SK-N-SH (cell line): ENCODE data around the gene SPTA1. TPM values are rescaled to one million over a fixed set of nuclear protein-coding genes. Genes with fewer than 3 reads are reported as not detected.

Experiments used
- CTCF ChIA-PET: fragments of 300-600, 350-600 bp; formaldehyde crosslinking; extraction: SDS; loops from one replicate; lab custom pipeline; 2021; lab: Yijun Ruan, JAX
- POLR2A ChIA-PET: fragments of 350-600 bp; sonication (Branson Sonifier 250); formaldehyde crosslinking; extraction: SDS; loops from one replicate; lab custom pipeline; 2020; ENCODE audit warnings: antibody characterized with exemption, inconsistent platforms; lab: Yijun Ruan, JAX
- DNase-seq: peaks from one replicate; pipeline ENCODE4 v3.0.0; 2012
- H2AFZ ChIP-seq: fragments of 200-600 bp; sonication (generic); 2 replicates; pipeline ENCODE4 v1.8.1; 2016; ENCODE audit warnings: antibody characterized with exemption, mild to moderate bottlenecking, low read depth
- H3F3A ChIP-seq: fragments of 200-600 bp; sonication (generic); replicated peaks from 2 replicates; pipeline ENCODE3; 2016; ENCODE audit warnings: antibody characterized with exemption, mild to moderate bottlenecking; ENCODE audit not compliant: insufficient read depth
- H3K27ac ChIP-seq, 2 experiments: fragments of 200-500 bp in 1 of 2; fragments of 200-600 bp in 1 of 2; sonication (Bioruptor generic) in 1 of 2; sonication (generic), shearing (Covaris generic) in 1 of 2; 2 replicates each; pipeline versions ENCODE4 v1.5.1 to v1.6.1; 2014 to 2016; ENCODE audit warnings: low read depth in 2 of 2, inconsistent platforms in 1 of 2, low read length in 1 of 2, mild to moderate bottlenecking in 1 of 2, mixed read lengths in 1 of 2
- H3K27me3 ChIP-seq: fragments of 200-600 bp; sonication (generic), shearing (Covaris generic); 2 replicates; pipeline ENCODE4 v1.6.1; 2016; ENCODE audit warnings: mixed run types; ENCODE audit not compliant: insufficient read depth
- H3K36me3 ChIP-seq, 2 experiments: fragments of 200-500 bp in 1 of 2; fragments of 200-600 bp in 1 of 2; sonication (Bioruptor generic) in 1 of 2; sonication (generic) in 1 of 2; replicated peaks in 1 of 2; 2 replicates each; pipeline versions ENCODE3 to v1.5.1; 2014 to 2016; ENCODE audit warnings: low read length in 1 of 2, mild to moderate bottlenecking in 1 of 2; ENCODE audit not compliant: insufficient read depth in 2 of 2, control insufficient read depth in 1 of 2
- H3K4me1 ChIP-seq, 2 experiments: fragments of 200-500 bp in 1 of 2; fragments of 200-600 bp in 1 of 2; sonication (Bioruptor generic) in 1 of 2; sonication (generic), shearing (Covaris generic) in 1 of 2; 2 replicates each; pipeline versions ENCODE4 v1.5.1 to v1.6.1; 2014 to 2016; ENCODE audit warnings: low read depth in 1 of 2, low read length in 1 of 2, mixed run types in 1 of 2; ENCODE audit not compliant: insufficient read depth in 2 of 2, control insufficient read depth in 1 of 2
- H3K4me2 ChIP-seq: fragments of 200-600 bp; sonication (generic), shearing (Covaris generic); 2 replicates; pipeline ENCODE4 v1.6.1; 2017; ENCODE audit warnings: mixed run types
- H3K4me3 ChIP-seq, 2 experiments: fragments of 200-500 bp in 1 of 2; fragments of 200-600 bp in 1 of 2; sonication (Bioruptor generic) in 1 of 2; sonication (generic), shearing (Covaris generic) in 1 of 2; 2 replicates each; pipeline versions ENCODE4 v1.5.1 to v1.8.1; 2014 to 2016; ENCODE audit warnings: low read depth in 2 of 2, inconsistent platforms in 1 of 2, low read length in 1 of 2, mild to moderate bottlenecking in 1 of 2, mixed read lengths in 1 of 2, moderate library complexity in 1 of 2
- H3K79me2 ChIP-seq: fragments of 200-600 bp; sonication (generic); 2 replicates; pipeline ENCODE4 v1.8.1; 2017; ENCODE audit warnings: mild to moderate bottlenecking; ENCODE audit not compliant: insufficient read depth
- H3K9ac ChIP-seq: fragments of 200-600 bp; sonication (generic); 2 replicates; pipeline ENCODE4 v1.6.1; 2017; ENCODE audit warnings: mixed run types
- H3K9me2 ChIP-seq: fragments of 200-600 bp; sonication (generic); 2 replicates; pipeline ENCODE4 v1.6.1; 2017; ENCODE audit warnings: mixed run types
- H3K9me3 ChIP-seq: fragments of 200-600 bp; sonication (generic); 2 replicates; pipeline ENCODE4 v1.6.1; 2017; ENCODE audit warnings: mixed run types, mild to moderate bottlenecking, moderate library complexity
- H4K20me1 ChIP-seq: fragments of 200-600 bp; sonication (generic); 2 replicates; pipeline ENCODE4 v1.6.1; 2017; ENCODE audit warnings: mild to moderate bottlenecking, mixed run types; ENCODE audit not compliant: insufficient read depth
- CHD2 ChIP-seq: fragments of 150-350 bp; IDR thresholded peaks from 2 replicates; pipeline ENCODE4 v1.6.1; 2018; ENCODE audit warnings: low read length; ENCODE audit not compliant: partially characterized antibody
- ELF1 ChIP-seq: IDR thresholded peaks from 2 replicates; pipeline ENCODE4 v1.4.0; 2012
- EP300 ChIP-seq, 2 experiments: IDR thresholded peaks; 2 replicates each; pipeline versions ENCODE4 v1.4.0 to v1.6.1; 2012; ENCODE audit warnings: borderline replicate concordance in 1 of 2, low read depth in 1 of 2, low read length in 1 of 2
- FOSL2 ChIP-seq: IDR thresholded peaks from 2 replicates; pipeline ENCODE4 v1.4.0; 2012; ENCODE audit warnings: low read depth, mild to moderate bottlenecking, moderate library complexity, borderline replicate concordance
- FOXJ3 ChIP-seq: sonication (generic); formaldehyde crosslinking; IDR thresholded peaks from 2 replicates; pipeline ENCODE4 v1.5.1; 2020; ENCODE audit warnings: mild to moderate bottlenecking, missing genetic modification reagents
- FOXM1 ChIP-seq: IDR thresholded peaks from 2 replicates; pipeline ENCODE4 v1.4.0; 2012; ENCODE audit warnings: low read depth, mild to moderate bottlenecking
- GATA2 ChIP-seq: sonication (generic); formaldehyde crosslinking; IDR thresholded peaks from 2 replicates; pipeline ENCODE4 v1.5.0; 2020; ENCODE audit warnings: mild to moderate bottlenecking, missing genetic modification reagents
- MXI1 ChIP-seq: IDR thresholded peaks from 2 replicates; pipeline ENCODE4 v1.6.1; 2012; ENCODE audit warnings: mild to moderate bottlenecking, low read depth, low read length, improper control_type of control experiment
- NRF1 ChIP-seq: IDR thresholded peaks from 2 replicates; pipeline ENCODE4 v1.6.1; 2012; ENCODE audit warnings: low read depth, mild to moderate bottlenecking, low read length
- RCOR1 ChIP-seq: fragments of 150-350 bp; IDR thresholded peaks from 2 replicates; pipeline ENCODE4 v1.6.1; 2017; ENCODE audit warnings: antibody characterized with exemption, low read length
- RFX5 ChIP-seq: IDR thresholded peaks from 2 replicates; pipeline ENCODE4 v1.6.1; 2012; ENCODE audit warnings: mild to moderate bottlenecking, improper control_type of control experiment, low read length
- RXRA ChIP-seq: IDR thresholded peaks from 2 replicates; pipeline ENCODE4 v1.4.0; 2012; ENCODE audit warnings: low read depth, mild to moderate bottlenecking, borderline replicate concordance
- SIN3A ChIP-seq: IDR thresholded peaks from 2 replicates; pipeline ENCODE4 v1.6.1; 2012; ENCODE audit warnings: low read depth, mild to moderate bottlenecking, low read length, moderate library complexity, borderline replicate concordance
- TAF1 ChIP-seq: IDR thresholded peaks from 2 replicates; pipeline ENCODE4 v1.6.1; 2012; ENCODE audit warnings: low read depth, mild to moderate bottlenecking, low read length, moderate library complexity, borderline replicate concordance
- TCF12 ChIP-seq: IDR thresholded peaks from 2 replicates; pipeline ENCODE4 v1.4.0; 2012
- TEAD4 ChIP-seq: IDR thresholded peaks from 2 replicates; pipeline ENCODE4 v1.4.0; 2012; ENCODE audit warnings: mild to moderate bottlenecking, borderline replicate concordance; ENCODE audit not compliant: insufficient read depth
- WGBS: methylation state at CpG from one replicate; pipeline ENCODE4 v1.1.6; 2017; ENCODE audit warnings: low lambda C conversion rate; 5-methylcytosine and 5-hydroxymethylcytosine counted together
- polyA plus RNA-seq, 3 experiments: library from polyadenylated mRNA; depleted of rRNA; stranded (reverse); fragments of >200 nt; gene quantifications; 2 replicates each; pipeline ENCODE4 v1.2.3, GENCODE V29; 2012
- TF ChIP-seq, protein P1 (sequence below): IDR thresholded peaks from 2 replicates; pipeline ENCODE4 v1.6.1; 2012; ENCODE audit warnings: mild to moderate bottlenecking, low read depth, low read length, moderate library complexity
- TF ChIP-seq, protein P2 (sequence below): fragments of 150-350 bp; IDR thresholded peaks from 2 replicates; pipeline ENCODE4 v1.6.1; 2016; ENCODE audit warnings: mild to moderate bottlenecking, low read depth, low read length
- TF ChIP-seq, protein P3 (sequence below): fragments of 200-600 bp; sonication (generic); IDR thresholded peaks from 2 replicates; pipeline ENCODE4 v1.6.1; 2017; ENCODE audit warnings: antibody characterized with exemption, mild to moderate bottlenecking, moderate library complexity
- TF ChIP-seq, protein P4 (sequence below): IDR thresholded peaks from 2 replicates; pipeline ENCODE4 v1.4.0; 2012; ENCODE audit warnings: low read depth, borderline replicate concordance

The SPTA1 gene
- polyA plus RNA-seq, 1 of the 3 experiments (the other 2 are of a cell fraction) = not detected

DNA sequence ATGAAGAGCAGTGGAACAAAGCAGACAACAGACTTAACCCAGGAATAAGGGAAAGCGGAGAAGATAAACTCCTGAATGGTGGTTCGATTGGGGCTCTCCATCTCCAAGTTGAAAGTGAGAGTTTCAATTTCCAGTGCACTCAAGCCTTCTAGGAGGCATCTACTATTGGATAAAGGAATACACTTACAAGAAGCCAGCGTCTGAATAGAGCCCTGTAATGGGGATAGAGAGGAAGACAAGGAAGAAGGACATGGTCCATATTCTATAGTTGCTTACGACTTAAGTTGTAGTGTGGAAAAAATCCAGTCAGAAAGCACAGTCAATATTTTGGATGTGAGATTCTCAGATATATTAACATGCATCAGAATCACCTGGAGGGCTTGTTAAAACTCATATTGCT is 14.0 kb upstream of the SPTA1 start, which contains the start of gene OR6K2 (continued):
- TF ChIP-seq, protein P1, sequence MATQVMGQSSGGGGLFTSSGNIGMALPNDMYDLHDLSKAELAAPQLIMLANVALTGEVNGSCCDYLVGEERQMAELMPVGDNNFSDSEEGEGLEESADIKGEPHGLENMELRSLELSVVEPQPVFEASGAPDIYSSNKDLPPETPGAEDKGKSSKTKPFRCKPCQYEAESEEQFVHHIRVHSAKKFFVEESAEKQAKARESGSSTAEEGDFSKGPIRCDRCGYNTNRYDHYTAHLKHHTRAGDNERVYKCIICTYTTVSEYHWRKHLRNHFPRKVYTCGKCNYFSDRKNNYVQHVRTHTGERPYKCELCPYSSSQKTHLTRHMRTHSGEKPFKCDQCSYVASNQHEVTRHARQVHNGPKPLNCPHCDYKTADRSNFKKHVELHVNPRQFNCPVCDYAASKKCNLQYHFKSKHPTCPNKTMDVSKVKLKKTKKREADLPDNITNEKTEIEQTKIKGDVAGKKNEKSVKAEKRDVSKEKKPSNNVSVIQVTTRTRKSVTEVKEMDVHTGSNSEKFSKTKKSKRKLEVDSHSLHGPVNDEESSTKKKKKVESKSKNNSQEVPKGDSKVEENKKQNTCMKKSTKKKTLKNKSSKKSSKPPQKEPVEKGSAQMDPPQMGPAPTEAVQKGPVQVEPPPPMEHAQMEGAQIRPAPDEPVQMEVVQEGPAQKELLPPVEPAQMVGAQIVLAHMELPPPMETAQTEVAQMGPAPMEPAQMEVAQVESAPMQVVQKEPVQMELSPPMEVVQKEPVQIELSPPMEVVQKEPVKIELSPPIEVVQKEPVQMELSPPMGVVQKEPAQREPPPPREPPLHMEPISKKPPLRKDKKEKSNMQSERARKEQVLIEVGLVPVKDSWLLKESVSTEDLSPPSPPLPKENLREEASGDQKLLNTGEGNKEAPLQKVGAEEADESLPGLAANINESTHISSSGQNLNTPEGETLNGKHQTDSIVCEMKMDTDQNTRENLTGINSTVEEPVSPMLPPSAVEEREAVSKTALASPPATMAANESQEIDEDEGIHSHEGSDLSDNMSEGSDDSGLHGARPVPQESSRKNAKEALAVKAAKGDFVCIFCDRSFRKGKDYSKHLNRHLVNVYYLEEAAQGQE = no peak
- TF ChIP-seq FOXJ3 (CRISPR knock-in tag) = no peak
- TF ChIP-seq NRF1 = no peak
- TF ChIP-seq RXRA = no peak
- no peak for TF ChIP-seq FOSL2
- no peak for TF ChIP-seq FOXM1
- no peak for TF ChIP-seq ELF1
- TF ChIP-seq TEAD4 = no peak
- TF ChIP-seq TCF12 = no peak
- TF ChIP-seq, protein P2, sequence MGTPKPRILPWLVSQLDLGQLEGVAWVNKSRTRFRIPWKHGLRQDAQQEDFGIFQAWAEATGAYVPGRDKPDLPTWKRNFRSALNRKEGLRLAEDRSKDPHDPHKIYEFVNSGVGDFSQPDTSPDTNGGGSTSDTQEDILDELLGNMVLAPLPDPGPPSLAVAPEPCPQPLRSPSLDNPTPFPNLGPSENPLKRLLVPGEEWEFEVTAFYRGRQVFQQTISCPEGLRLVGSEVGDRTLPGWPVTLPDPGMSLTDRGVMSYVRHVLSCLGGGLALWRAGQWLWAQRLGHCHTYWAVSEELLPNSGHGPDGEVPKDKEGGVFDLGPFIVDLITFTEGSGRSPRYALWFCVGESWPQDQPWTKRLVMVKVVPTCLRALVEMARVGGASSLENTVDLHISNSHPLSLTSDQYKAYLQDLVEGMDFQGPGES = no peak
- TF ChIP-seq RCOR1 = no peak
- TF ChIP-seq, protein P3, sequence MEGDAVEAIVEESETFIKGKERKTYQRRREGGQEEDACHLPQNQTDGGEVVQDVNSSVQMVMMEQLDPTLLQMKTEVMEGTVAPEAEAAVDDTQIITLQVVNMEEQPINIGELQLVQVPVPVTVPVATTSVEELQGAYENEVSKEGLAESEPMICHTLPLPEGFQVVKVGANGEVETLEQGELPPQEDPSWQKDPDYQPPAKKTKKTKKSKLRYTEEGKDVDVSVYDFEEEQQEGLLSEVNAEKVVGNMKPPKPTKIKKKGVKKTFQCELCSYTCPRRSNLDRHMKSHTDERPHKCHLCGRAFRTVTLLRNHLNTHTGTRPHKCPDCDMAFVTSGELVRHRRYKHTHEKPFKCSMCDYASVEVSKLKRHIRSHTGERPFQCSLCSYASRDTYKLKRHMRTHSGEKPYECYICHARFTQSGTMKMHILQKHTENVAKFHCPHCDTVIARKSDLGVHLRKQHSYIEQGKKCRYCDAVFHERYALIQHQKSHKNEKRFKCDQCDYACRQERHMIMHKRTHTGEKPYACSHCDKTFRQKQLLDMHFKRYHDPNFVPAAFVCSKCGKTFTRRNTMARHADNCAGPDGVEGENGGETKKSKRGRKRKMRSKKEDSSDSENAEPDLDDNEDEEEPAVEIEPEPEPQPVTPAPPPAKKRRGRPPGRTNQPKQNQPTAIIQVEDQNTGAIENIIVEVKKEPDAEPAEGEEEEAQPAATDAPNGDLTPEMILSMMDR = no peak
- TF ChIP-seq TAF1 = no peak
- no peak for TF ChIP-seq CHD2

DNA sequence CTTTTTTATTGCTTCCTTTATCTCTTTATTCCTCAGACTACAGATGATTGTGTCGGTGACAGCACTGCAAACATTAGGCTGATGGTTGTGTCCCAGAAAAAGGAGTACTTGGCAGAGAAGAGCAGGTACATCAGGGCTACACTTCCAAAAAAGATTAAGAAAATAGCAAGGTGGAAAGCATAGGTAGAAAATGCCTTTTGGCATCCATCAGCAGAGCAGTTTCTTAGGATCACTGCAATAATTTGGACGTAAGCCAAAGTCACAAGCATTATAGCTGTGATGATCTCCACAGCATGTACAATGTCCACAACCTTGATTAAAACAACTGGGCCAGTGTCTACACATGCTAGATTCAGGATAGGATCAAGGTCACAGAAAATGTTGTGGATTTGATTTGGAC is 8.1 kb upstream of the SPTA1 start:
- no peak overlapping the region for H3K4me2 ChIP-seq
- H3K27ac ChIP-seq = no peak overlapping the region
- H4K20me1 ChIP-seq = no peaks in the 10 kb centered on the region
- no peaks in the 10 kb centered on the region for H3F3A ChIP-seq
- no peaks in the 10 kb centered on the region for H3K9me2 ChIP-seq
- no peaks in the 10 kb centered on the region for H3K79me2 ChIP-seq
- H3K4me3 ChIP-seq = no peak overlapping the region
- ChIA-PET CTCF (no interaction called here), POLR2A (no interaction called here)
- H3K27me3 ChIP-seq = 0 out of 2 replicates have a peak, but pooled peaks cover 4% of the 10 kb centered on the region
- H3K9ac ChIP-seq = no peak overlapping the region
- H3K4me1 ChIP-seq = no peaks in the 10 kb centered on the region
- DNase-seq = no peak
- H3K36me3 ChIP-seq = no peaks in the 10 kb centered on the region
- no peaks in the 10 kb centered on the region for H3K9me3 ChIP-seq
- WGBS = 5% methylated on average over 2 of the region's 2 CpGs
- no peak overlapping the region for H2AFZ ChIP-seq
- TF ChIP-seq RXRA (no peak), RCOR1 (no peak), MXI1 (no peak), FOXM1 (no peak), GATA2 (CRISPR knock-in tag) (no peak), RFX5 (no peak), CHD2 (no peak), EP300 (IDR thresholded peaks at IDR 0.05; ENCODE audit: borderline replicate concordance in 1 of 2, low read depth in 1 of 2, low read length in 1 of 2) (no peak), NRF1 (no peak), TCF12 (no peak), TAF1 (no peak), SIN3A (no peak)
- TF ChIP-seq, protein P4, sequence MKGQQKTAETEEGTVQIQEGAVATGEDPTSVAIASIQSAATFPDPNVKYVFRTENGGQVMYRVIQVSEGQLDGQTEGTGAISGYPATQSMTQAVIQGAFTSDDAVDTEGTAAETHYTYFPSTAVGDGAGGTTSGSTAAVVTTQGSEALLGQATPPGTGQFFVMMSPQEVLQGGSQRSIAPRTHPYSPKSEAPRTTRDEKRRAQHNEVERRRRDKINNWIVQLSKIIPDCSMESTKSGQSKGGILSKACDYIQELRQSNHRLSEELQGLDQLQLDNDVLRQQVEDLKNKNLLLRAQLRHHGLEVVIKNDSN = no peak
- TF ChIP-seq, protein P1 = no peak
